GM10847 (cell line): ENCODE measurements around the gene FRA10AC1.

ENCODE experiments used
- POLR2A ChIP-seq: IDR thresholded peaks from 2 replicates; pipeline ENCODE4 v1.6.1; 2011; ENCODE audit not compliant: insufficient read length; ENCODE audit errors: extremely low read depth

Gene FRA10AC1

DNA sequence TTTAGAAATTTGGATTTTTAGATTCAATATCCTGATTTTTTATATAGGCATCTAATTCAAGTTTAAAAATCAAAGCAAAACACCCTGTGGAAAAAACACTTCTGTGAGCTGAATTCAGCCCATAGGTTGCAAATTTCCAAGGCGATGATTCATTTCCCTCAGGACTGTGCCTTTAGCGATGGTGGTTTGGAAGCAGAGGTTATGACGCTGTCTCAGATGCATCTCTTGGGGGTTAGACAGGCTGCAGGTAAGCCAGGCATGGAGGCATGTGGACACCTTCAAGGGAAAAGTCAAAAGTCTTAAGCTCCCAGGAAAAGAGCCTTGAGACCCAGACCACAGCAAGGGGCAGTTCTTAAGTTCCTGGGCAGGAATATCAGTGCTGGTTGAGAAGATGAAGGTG is 9.5 kb upstream of the FRA10AC1 start:
- TF ChIP-seq POLR2A, result no peak

GRCh38 chr10:93710333-93710909 is 8.0 kb upstream of the FRA10AC1 start:
- TF ChIP-seq POLR2A, result no peak

DNA sequence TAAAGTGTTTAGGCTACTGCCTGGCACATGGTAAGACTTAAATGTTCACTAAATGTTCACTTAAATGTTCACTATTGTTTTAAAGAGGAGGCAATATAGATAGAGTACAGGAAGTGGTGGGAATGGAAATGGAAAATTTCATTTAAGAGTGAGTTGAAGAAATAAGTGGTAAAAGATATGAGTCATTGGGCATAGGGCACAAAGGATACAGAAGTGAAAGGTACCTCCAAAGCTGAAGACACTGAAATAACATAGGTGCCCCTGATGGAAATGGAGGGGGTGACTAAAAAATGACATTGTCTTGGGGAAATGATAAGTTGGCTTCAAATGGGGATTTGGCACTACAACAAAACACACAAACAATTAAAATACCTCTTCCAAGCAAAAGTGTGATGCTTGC is 5.2 kb upstream of the FRA10AC1 start:
- TF ChIP-seq POLR2A, result no peak

DNA sequence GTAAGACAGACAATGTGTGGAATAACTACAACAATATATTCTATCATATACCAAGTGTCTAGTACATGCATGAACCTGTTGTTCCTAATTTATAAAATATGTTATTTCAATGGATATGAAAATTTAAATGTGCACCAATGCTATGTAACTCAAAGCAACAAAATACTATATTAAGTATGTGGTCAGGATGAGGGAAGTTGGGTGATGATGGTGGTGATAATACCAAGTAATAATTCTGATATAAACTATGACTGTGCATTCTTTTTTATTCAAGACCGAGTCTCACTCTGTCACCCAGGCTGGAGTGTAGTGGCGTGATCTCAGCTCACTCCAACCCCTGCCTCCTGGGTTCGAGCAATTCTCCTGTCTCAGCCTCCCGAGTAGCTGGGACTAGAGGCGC is 2.1 kb upstream of the FRA10AC1 start:
- TF ChIP-seq POLR2A, result no peak

GRCh38 chr10:93703841-93704240 is 1.4 kb upstream of the FRA10AC1 start:
- no peak for TF ChIP-seq POLR2A

- TF ChIP-seq POLR2A, result no peak
Observed at GRCh38 chr10:93703066-93703465, 674 bp upstream of the FRA10AC1 start.

- TF ChIP-seq POLR2A, result no peak
Observed at GRCh38 chr10:93701866-93702209, 554 bp downstream of the FRA10AC1 start.

- no peak for TF ChIP-seq POLR2A
Observed at GRCh38 chr10:93697207-93697606, 5.2 kb downstream of the FRA10AC1 start.

DNA sequence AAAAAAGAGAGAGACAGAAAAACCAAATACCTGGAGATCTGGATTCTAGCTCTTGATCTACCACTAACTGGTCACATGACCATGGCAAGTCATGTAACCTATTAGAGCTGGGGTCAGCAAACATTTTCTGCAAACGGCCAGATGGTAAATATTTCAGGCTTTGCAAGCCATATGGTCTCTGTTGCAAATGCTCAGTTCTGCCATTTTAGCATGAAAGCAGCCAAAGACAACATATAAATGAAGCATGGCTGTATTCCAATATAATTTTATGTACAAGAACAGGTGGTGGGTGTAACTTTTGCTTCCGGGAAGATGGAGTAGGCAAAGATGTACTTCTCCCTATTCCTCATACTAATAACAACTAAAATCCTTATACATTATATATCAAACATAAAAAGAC is 6.7 kb downstream of the FRA10AC1 start:
- TF ChIP-seq POLR2A, result no peak

DNA sequence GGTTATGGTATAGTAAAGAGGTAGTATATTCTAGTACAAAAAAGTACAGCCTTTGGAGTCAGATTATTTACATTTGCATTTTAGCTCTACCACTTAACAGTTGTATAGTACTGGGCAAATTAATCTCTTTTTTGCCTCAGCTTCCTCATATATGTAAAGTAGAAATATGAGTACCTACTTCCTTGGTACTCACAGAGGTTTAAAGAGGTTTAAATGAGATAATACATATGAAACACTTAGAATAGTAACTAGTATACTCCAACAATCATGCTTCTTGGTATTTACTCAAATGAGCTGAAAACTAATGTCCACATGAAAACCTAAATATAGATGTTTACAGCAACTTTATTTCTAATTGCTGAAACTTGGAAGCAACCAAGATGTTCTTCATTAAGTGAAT is 14.7 kb downstream of the FRA10AC1 start:
- TF ChIP-seq POLR2A, result no peak

DNA sequence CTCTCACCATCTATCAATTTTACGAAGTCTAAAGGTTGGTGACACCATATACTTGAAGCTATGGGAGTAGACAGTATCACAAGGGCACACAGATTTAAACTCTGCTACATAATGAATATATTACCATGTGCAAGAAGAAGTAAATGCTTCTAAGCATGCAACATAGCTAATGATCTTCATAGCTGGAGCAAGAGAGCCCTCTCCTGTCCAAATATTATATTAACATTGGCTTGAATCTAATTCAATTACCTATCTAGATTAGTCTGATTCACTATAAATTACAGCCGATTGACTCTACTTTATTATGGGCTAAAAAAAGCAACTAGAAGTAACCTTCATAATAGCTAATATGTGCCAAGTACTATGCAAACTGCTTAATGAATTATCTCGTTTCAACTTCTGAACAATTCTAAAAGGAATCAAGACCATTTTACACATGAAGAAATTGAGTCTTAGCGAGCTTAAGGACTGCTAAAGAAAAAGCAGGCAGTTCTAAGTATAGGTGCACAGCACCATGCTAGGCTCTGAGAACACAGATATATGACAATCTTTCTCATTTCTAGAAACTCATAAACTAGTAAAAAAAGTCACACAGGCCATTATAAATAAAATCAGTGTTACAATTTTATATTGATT is 21.9 kb downstream of the FRA10AC1 start:
- TF ChIP-seq POLR2A, result no peak

DNA sequence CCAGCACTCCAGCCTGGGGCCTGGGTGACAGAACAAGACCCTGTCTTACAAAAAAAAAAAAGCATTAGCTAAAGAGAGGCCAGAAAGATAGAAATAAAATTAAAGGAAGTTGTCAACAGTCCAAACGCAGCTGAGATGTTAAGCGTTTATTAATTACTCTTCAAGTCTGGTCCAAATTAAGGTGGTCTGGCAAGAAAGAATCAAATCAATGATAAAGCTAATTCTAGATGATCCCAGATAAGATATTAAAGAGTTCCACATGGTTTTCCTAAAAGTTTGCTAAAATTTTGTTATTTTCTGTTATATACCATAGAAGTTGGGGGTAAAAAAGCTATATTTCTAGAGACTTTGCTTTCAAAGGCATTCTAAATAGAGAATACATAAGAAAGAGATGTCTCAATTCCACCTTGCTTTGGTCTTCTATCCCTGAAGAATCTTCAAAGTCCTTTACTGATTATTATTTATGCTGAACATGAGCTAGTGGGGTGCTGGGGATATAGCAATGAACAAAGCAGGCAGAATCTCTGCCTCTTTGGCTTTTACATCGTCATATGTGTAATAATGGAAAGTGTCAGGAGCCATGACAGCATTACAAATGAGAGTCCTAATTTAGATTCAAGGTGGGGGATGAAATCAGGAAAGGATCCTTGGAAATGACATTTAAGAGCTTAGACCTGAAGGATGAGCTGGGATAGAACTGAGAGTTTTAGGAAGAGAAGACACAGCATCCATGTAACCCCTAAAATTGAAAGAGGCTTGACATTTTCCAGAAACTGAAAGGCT is 23.4 kb downstream of the FRA10AC1 start:
- TF ChIP-seq POLR2A, result no peak

GRCh38 chr10:93678386-93678785 is 24.0 kb downstream of the FRA10AC1 start:
- TF ChIP-seq POLR2A, result no peak

- no peak for TF ChIP-seq POLR2A
Observed at GRCh38 chr10:93673791-93674190, 28.6 kb downstream of the FRA10AC1 start.

DNA sequence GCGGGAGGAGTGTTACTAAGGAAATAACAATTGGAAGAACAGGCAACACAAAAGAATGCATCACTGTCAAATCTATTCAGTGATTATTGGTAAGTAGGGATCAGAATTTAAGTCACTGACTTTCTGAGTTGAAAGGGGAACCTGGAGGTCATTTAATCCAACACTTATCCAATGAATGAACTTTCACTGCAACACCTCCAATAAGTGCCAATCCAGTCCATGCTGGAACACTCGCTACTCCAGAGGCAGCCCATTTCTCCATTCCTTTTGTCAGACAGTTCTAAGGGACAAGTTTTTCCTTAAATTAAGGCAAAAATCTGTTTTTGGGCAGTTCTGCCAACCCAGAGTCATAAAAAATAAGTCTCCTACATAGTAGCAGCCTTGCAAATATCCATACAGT is 29.5 kb downstream of the FRA10AC1 start:
- no peak for TF ChIP-seq POLR2A

DNA sequence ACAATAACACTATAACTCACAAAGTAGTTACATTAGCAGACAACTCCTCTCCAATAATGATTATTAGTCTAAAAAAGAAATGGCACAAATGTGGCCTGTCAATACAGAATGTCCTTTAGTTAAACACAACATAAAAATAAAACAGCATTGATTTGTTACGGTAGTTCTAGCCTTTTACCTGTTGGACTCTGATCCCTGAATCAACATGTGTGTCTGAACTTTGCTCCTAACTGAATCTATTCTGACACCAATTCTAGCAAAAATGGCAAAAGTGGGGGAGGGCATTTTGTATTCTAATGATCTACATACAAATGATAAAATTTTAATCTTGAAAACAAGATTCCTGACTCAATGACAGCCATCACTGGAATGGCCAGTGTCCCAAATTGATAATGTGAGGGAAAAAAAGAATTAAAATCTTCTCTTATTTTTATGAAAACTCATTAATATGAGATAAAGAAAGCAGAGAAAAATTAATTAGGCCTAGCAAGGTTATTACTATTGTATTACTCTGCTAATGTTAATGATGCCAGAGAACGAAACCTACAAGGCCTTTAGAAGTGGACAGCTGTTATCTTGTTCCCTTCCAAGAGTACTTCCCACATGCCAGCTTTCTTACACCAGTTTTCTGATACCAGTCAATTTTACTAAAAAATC is 30.2 kb downstream of the FRA10AC1 start:
- TF ChIP-seq POLR2A, result no peak

- no peak for TF ChIP-seq POLR2A
Observed at GRCh38 chr10:93671042-93671441, 31.4 kb downstream of the FRA10AC1 start.

DNA sequence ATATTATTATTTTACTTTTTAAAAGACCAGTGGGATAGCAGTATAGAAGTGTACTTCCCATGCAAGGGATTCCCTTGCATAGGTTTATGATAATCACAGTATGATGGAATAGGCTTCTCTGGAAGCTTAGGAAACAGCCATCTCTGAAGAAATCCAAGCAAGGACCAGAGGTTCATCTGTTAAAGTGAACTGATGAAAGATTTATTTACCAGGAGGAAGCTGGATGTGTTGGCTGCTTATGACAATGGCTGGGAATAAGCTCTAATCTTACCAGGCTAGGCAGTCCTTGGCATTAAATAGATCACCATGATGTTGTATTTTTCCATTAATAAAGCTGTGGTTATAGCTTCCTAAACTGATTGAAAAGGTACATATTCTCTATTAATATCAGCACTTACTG is 32.0 kb downstream of the FRA10AC1 start:
- TF ChIP-seq POLR2A, result no peak
